CD4-positive, alpha-beta T cell (primary cell): ENCODE data around the gene CSTF1. TPM values are rescaled to one million over a fixed set of nuclear protein-coding genes. Genes with fewer than 3 reads are reported as not detected.

Experiments
- ATAC-seq: fragments of 200-7000 bp; cut with Tn5 transposase; one replicate; pipeline ENCODE4 v1.10.0; 2022; ENCODE audit warnings: mild to moderate bottlenecking; ENCODE audit not compliant: poor library complexity
- CTCF ChIA-PET: fragments of 350-600 bp; sonication (Branson Sonifier 250); formaldehyde crosslinking; loops from one replicate; lab custom pipeline; 2021; ENCODE audit warnings: antibody characterized with exemption, inconsistent platforms; lab: Charles Lee
- POLR2A ChIA-PET: fragments of 350-600 bp; sonication (Branson Sonifier 250); formaldehyde crosslinking; loops from one replicate; lab custom pipeline; 2021; ENCODE audit warnings: antibody characterized with exemption, inconsistent platforms; lab: Charles Lee
- DNase-seq, 14 experiments: peaks; one replicate each; pipeline ENCODE4 v3.0.0-alpha.2; 2013 to 2020; ENCODE audit warnings: mixed read lengths in 2 of 14
- H3K27ac ChIP-seq, 2 donors: one replicate each; pipeline versions ENCODE4 v1.5.1 to v1.7.0; 2013; ENCODE audit warnings: low read length in 2 of 2, low read depth in 1 of 2, mild to moderate bottlenecking in 1 of 2
- H3K27me3 ChIP-seq, 2 experiments: 1 replicate in 1 of 2; 2 replicates in 1 of 2; pipeline versions ENCODE4 v1.6.1 to v1.7.0; 2013; ENCODE audit warnings: low read length in 2 of 2, control low read depth in 1 of 2, mild to moderate bottlenecking in 1 of 2, moderate library complexity in 1 of 2; ENCODE audit not compliant: insufficient read depth in 2 of 2, control insufficient read depth in 1 of 2
- H3K36me3 ChIP-seq: one replicate; pipeline ENCODE4 v1.6.1; 2013; ENCODE audit warnings: low read length, control low read depth; ENCODE audit not compliant: insufficient read depth
- H3K4me1 ChIP-seq: one replicate; pipeline ENCODE4 v1.6.1; 2013; ENCODE audit warnings: low read length, control low read depth; ENCODE audit not compliant: insufficient read depth
- H3K4me3 ChIP-seq: one replicate; pipeline ENCODE4 v1.5.1; 2013; ENCODE audit warnings: mild to moderate bottlenecking, low read length, moderate library complexity
- H3K9me3 ChIP-seq, 2 experiments: 1 replicate in 1 of 2; 2 replicates in 1 of 2; pipeline versions ENCODE4 v1.6.1 to v1.7.0; 2013; ENCODE audit warnings: low read length in 2 of 2, mild to moderate bottlenecking in 2 of 2, control low read depth in 1 of 2, moderate library complexity in 1 of 2; ENCODE audit not compliant: control insufficient read depth in 1 of 2, insufficient read depth in 1 of 2
- H3K27ac Mint-ChIP-seq: one replicate; pipeline ENCODE4 v1.8.0; 2020; ENCODE audit warnings: mixed read lengths
- H3K27me3 Mint-ChIP-seq: one replicate; pipeline ENCODE4 v1.8.0; 2021; ENCODE audit warnings: mixed read lengths
- H3K36me3 Mint-ChIP-seq: one replicate; pipeline ENCODE4 v1.8.0; 2021; ENCODE audit warnings: low read depth, mixed read lengths
- H3K4me1 Mint-ChIP-seq: one replicate; pipeline ENCODE4 v1.8.0; 2021; ENCODE audit warnings: low read depth, mixed read lengths
- H3K4me3 Mint-ChIP-seq: one replicate; pipeline ENCODE4 v1.8.0; 2020; ENCODE audit warnings: mild to moderate bottlenecking, mixed read lengths
- H3K9me3 Mint-ChIP-seq: one replicate; pipeline ENCODE4 v1.8.0; 2020; ENCODE audit warnings: mixed read lengths
- intact Hi-C, 2 experiments: fragments of 100-400 bp; cut with DNase I in 1 of 2; cut with micrococcal nuclease in 1 of 2; formaldehyde crosslinking; loops; one replicate each; pipeline versions ENCODE4 v1.15.1 to v1.9.0; 2023 to 2025; cut with DNase I, micrococcal nuclease
- total RNA-seq, 174 experiments: library from RNA in 2 of 174; stranded (reverse) in 2 of 174; gene quantifications; one replicate each; pipeline ENCODE4 v1.2.3 and lab custom pipeline; 2021 to 2026
- TF ChIP-seq, protein P1 (sequence below): fragments of 200-600 bp; IDR thresholded peaks from one replicate; pipeline ENCODE4 v1.8.0; 2022; ENCODE audit warnings: antibody characterized with exemption, mild to moderate bottlenecking

Gene CSTF1
- total RNA-seq, 2 experiments from 2014 or later = 20.7 to 21.8 TPM

GRCh38 chr20:56414842-56415765 is 22.7 kb downstream of the CSTF1 start:
- Histone ChIP-seq H3K27me3 (no peaks in the 10 kb centered on the region), H3K36me3 (no peaks in the 10 kb centered on the region), H3K4me3 (peak overlapping the region; percentile 29), H3K27ac (peak overlapping the region; percentile 49 to 71), H3K4me1 (peaks cover 77% of the 10 kb centered on the region), H3K9me3 (no peaks in the 10 kb centered on the region)
- H3K4me1 Mint-ChIP-seq = peaks cover 81% of the 10 kb centered on the region
- peak overlapping the region; percentile 95 for H3K4me3 Mint-ChIP-seq
- ChIA-PET CTCF (no interaction called here), POLR2A (interaction anchor here (0.7 to 1.4 kb wide), 5 partner anchors 9 to 54 kb away, joined by 3 to 6 read pairs (median 4); partner anchors contain the start of genes AURKA, CSTF1 and RTF2)
- intact Hi-C loops = loop anchor here in 1 of 2 experiments (1.0 kb wide), 1 partner anchor 7 kb away; no protein-coding TSS in a partner anchor
- H3K36me3 Mint-ChIP-seq = peaks cover 25% of the 10 kb centered on the region
- no peaks in the 10 kb centered on the region for H3K27me3 Mint-ChIP-seq
- DNase-seq = peak in 8 of 14 experiments; percentile 42 to 73 (median 56)
- ATAC-seq = peak; percentile 43
- H3K27ac Mint-ChIP-seq = peak overlapping the region; percentile 91
- TF ChIP-seq, protein P1, sequence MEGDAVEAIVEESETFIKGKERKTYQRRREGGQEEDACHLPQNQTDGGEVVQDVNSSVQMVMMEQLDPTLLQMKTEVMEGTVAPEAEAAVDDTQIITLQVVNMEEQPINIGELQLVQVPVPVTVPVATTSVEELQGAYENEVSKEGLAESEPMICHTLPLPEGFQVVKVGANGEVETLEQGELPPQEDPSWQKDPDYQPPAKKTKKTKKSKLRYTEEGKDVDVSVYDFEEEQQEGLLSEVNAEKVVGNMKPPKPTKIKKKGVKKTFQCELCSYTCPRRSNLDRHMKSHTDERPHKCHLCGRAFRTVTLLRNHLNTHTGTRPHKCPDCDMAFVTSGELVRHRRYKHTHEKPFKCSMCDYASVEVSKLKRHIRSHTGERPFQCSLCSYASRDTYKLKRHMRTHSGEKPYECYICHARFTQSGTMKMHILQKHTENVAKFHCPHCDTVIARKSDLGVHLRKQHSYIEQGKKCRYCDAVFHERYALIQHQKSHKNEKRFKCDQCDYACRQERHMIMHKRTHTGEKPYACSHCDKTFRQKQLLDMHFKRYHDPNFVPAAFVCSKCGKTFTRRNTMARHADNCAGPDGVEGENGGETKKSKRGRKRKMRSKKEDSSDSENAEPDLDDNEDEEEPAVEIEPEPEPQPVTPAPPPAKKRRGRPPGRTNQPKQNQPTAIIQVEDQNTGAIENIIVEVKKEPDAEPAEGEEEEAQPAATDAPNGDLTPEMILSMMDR = no peak
- H3K9me3 Mint-ChIP-seq = no peaks in the 10 kb centered on the region

DNA sequence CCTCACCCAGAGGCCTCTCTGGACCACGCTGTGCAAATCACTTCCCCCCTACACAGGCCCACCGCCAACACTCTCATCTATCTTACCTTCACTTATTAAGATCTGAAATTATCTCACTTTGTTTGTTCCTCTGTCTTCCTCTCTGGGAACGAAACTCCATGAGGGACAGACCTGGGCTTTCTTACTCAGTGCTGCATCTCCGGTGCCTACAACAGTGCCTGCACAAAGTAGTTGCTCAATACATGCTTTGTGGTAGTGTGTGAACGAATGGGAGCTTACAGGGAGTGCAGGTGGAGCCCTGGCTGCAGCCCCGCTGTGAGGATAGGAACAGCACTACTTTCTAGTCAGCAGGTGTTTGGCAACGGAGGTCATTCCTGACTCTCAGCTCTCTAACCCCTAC is 25.0 kb downstream of the CSTF1 start:
- TF ChIP-seq, protein P1 = no peak
- intact Hi-C loops = no loop called here
- DNase-seq (no peak), ATAC-seq (no peak)
- Histone ChIP-seq H3K27ac (peak overlapping the region; percentile 66 to 74), H3K36me3 (no peaks in the 10 kb centered on the region), H3K27me3 (no peaks in the 10 kb centered on the region), H3K9me3 (no peaks in the 10 kb centered on the region), H3K4me1 (peaks cover 86% of the 10 kb centered on the region), H3K4me3 (no peak overlapping the region)
- H3K27ac Mint-ChIP-seq = peak overlapping the region; percentile 91
- H3K4me3 Mint-ChIP-seq = peak overlapping the region; percentile 65
- ChIA-PET CTCF (interaction anchor here (1.0 kb wide), 1 partner anchor 22 kb away, joined by 4 read pairs; no protein-coding TSS in a partner anchor), POLR2A (interaction anchor here (1.2 to 2.2 kb wide), 6 partner anchors 12 to 981 kb away, joined by 4 to 9 read pairs (median 8); partner anchors contain the start of genes AURKA, CSTF1 and RTF2)
- H3K27me3 Mint-ChIP-seq = no peaks in the 10 kb centered on the region
- H3K4me1 Mint-ChIP-seq = peaks cover 87% of the 10 kb centered on the region
- peaks cover 27% of the 10 kb centered on the region for H3K36me3 Mint-ChIP-seq
- no peaks in the 10 kb centered on the region for H3K9me3 Mint-ChIP-seq

GRCh38 chr20:56417911-56418310 is 25.5 kb downstream of the CSTF1 start:
- no peaks in the 10 kb centered on the region for H3K27me3 ChIP-seq
- no peaks in the 10 kb centered on the region for H3K9me3 ChIP-seq
- peaks cover 29% of the 10 kb centered on the region for H3K36me3 Mint-ChIP-seq
- H3K4me3 ChIP-seq = no peak overlapping the region
- H3K27ac ChIP-seq = peak overlapping the region; percentile 66 to 74
- ATAC-seq = no peak
- peaks cover 87% of the 10 kb centered on the region for H3K4me1 Mint-ChIP-seq
- ChIA-PET CTCF (interaction anchor here (1.0 kb wide), 1 partner anchor 23 kb away, joined by 4 read pairs; no protein-coding TSS in a partner anchor), POLR2A (interaction anchor here (1.2 to 2.2 kb wide), 10 partner anchors 11 to 980 kb away, joined by 3 to 9 read pairs (median 6); partner anchors contain the start of genes AURKA, CSTF1, FAM210B and RTF2)
- no peaks in the 10 kb centered on the region for H3K36me3 ChIP-seq
- no peaks in the 10 kb centered on the region for H3K27me3 Mint-ChIP-seq
- TF ChIP-seq, protein P1 = no peak
- H3K27ac Mint-ChIP-seq = peak overlapping the region; percentile 91
- peak overlapping the region; percentile 83 for H3K4me3 Mint-ChIP-seq
- DNase-seq = no peak
- H3K9me3 Mint-ChIP-seq = no peaks in the 10 kb centered on the region
- peaks cover 86% of the 10 kb centered on the region for H3K4me1 ChIP-seq
- intact Hi-C loops = loop anchor here in 1 of 2 experiments (1.0 kb wide), 1 partner anchor 18 kb away; no protein-coding TSS in a partner anchor
